ENCODE measurements around the gene BCOR.

The BCOR gene

GRCh38 chrX:40065296-40066046, 32.3 kb downstream of the BCOR start:
- TF ChIP-seq CREB1 (IDR thresholded peaks at IDR 0.05; ENCODE audit: low read depth) (no peak), ZBTB7A (IDR thresholded peaks at IDR 0.05; ENCODE audit: low read depth) (no peak), CEBPB (IDR thresholded peaks at IDR 0.05) (no peak), RAD21 (IDR thresholded peaks at IDR 0.05; ENCODE audit: low read depth) (no peak), TAF1 (IDR thresholded peaks at IDR 0.05; ENCODE audit: low read depth) (no peak), NFIC (IDR thresholded peaks at IDR 0.05) (no peak), TEAD4 (IDR thresholded peaks at IDR 0.05) (no peak), TCF12 (IDR thresholded peaks at IDR 0.05; ENCODE audit: low read depth) (no peak), USF1 (IDR thresholded peaks at IDR 0.05) (no peak), REST (IDR thresholded peaks at IDR 0.05; ENCODE audit: low read depth) (no peak), FOXM1 (IDR thresholded peaks at IDR 0.05; ENCODE audit: borderline replicate concordance, low read depth) (no peak), EGR1 (IDR thresholded peaks at IDR 0.05) (no peak), MAX (IDR thresholded peaks at IDR 0.05) (no peak), EP300 (IDR thresholded peaks at IDR 0.05; ENCODE audit: borderline replicate concordance) (no peak), YY1 (IDR thresholded peaks at IDR 0.05; ENCODE audit: low read depth) (no peak)

GRCh38 chrX:40064055-40064597, 33.6 kb downstream of the BCOR start:
- TF ChIP-seq TAF1 (IDR thresholded peaks at IDR 0.05; ENCODE audit: low read depth) (no peak), TCF12 (IDR thresholded peaks at IDR 0.05; ENCODE audit: low read depth) (no peak), ZBTB7A (IDR thresholded peaks at IDR 0.05; ENCODE audit: low read depth) (no peak), EP300 (IDR thresholded peaks at IDR 0.05; ENCODE audit: borderline replicate concordance) (no peak), MAX (IDR thresholded peaks at IDR 0.05) (no peak), FOXM1 (IDR thresholded peaks at IDR 0.05; ENCODE audit: borderline replicate concordance, low read depth) (no peak), CEBPB (IDR thresholded peaks at IDR 0.05) (no peak), RAD21 (IDR thresholded peaks at IDR 0.05; ENCODE audit: low read depth) (no peak), REST (IDR thresholded peaks at IDR 0.05; ENCODE audit: low read depth) (no peak), NFIC (IDR thresholded peaks at IDR 0.05) (no peak)

- TF ChIP-seq CREB1 (IDR thresholded peaks at IDR 0.05; ENCODE audit: low read depth) (no peak), FOXM1 (IDR thresholded peaks at IDR 0.05; ENCODE audit: borderline replicate concordance, low read depth) (no peak), TCF12 (IDR thresholded peaks at IDR 0.05; ENCODE audit: low read depth) (no peak), ZBTB7A (IDR thresholded peaks at IDR 0.05; ENCODE audit: low read depth) (no peak)
Measured at GRCh38 chrX:40063555-40063954, 34.2 kb downstream of the BCOR start.

- TF ChIP-seq USF1 (IDR thresholded peaks at IDR 0.05): no peak
- no peak for TF ChIP-seq TEAD4 (IDR thresholded peaks at IDR 0.05)
- no peak for TF ChIP-seq NFIC (IDR thresholded peaks at IDR 0.05)
- no peak for TF ChIP-seq REST (IDR thresholded peaks at IDR 0.05; ENCODE audit: low read depth)
- no peak for TF ChIP-seq TAF1 (IDR thresholded peaks at IDR 0.05; ENCODE audit: low read depth)
- no peak for TF ChIP-seq MAX (IDR thresholded peaks at IDR 0.05)
- no peak for TF ChIP-seq RAD21 (IDR thresholded peaks at IDR 0.05; ENCODE audit: low read depth)
Measured at GRCh38 chrX:40062525-40063155, 35.1 kb downstream of the BCOR start.

Data from Ishikawa (cell line).